PC-9 (cell line): ENCODE results near the gene UNC13C.

Experiments used
- EZH2 ChIP-seq: fragments of 200-600 bp; sonication (generic); IDR thresholded peaks from 2 replicates; pipeline ENCODE4 v1.8.0; 2017; ENCODE audit warnings: antibody characterized with exemption, low read depth
- TF ChIP-seq, protein P1 (sequence below): fragments of 200-600 bp; sonication (generic); conservative IDR thresholded peaks from 2 replicates; pipeline ENCODE4 v1.6.1; 2017; ENCODE audit warnings: mixed run types, antibody characterized with exemption, mild to moderate bottlenecking, moderate library complexity

DNA sequence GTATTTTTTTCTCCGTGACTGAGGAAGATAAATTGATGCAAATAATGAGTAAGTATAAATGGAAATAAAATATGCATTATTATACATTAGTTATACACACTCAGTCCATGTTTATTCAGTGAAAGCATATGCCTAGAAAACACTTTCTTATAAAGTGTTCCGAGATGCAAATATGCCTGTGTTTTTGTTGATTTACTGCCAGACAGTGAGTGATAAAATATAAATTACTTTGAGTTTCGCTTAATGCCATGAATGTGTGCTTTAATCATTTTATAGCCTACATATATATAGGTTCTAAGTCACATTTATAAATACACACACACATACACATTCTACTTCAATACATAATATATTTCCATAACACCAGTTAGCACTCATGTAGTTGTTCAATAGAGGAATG, 569.2 kb downstream of the UNC13C start:
- no peak for TF ChIP-seq EZH2
- TF ChIP-seq, protein P1, sequence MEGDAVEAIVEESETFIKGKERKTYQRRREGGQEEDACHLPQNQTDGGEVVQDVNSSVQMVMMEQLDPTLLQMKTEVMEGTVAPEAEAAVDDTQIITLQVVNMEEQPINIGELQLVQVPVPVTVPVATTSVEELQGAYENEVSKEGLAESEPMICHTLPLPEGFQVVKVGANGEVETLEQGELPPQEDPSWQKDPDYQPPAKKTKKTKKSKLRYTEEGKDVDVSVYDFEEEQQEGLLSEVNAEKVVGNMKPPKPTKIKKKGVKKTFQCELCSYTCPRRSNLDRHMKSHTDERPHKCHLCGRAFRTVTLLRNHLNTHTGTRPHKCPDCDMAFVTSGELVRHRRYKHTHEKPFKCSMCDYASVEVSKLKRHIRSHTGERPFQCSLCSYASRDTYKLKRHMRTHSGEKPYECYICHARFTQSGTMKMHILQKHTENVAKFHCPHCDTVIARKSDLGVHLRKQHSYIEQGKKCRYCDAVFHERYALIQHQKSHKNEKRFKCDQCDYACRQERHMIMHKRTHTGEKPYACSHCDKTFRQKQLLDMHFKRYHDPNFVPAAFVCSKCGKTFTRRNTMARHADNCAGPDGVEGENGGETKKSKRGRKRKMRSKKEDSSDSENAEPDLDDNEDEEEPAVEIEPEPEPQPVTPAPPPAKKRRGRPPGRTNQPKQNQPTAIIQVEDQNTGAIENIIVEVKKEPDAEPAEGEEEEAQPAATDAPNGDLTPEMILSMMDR, result no peak
